UCSD-AML1 (cell line): ENCODE results near the gene TNS3.

Experiments
- DNase-seq: peaks from one replicate; lab custom pipeline; 2025; ENCODE audit not compliant: unreplicated experiment; lab: John Stamatoyannopoulos, UW

The TNS3 gene

GRCh38 chr7:47414342-47415317, 167.3 kb downstream of the TNS3 start:
- DNase-seq, result no peak

GRCh38 chr7:47413526-47414341, 168.2 kb downstream of the TNS3 start:
- DNase-seq, result no peak

- DNase-seq, result no peak
These were observed 170.0 kb downstream of the TNS3 start for GRCh38 chr7:47411901-47412300.

GRCh38 chr7:47411281-47411869, 170.5 kb downstream of the TNS3 start:
- DNase-seq, result no peak

GRCh38 chr7:47408675-47409074, 173.2 kb downstream of the TNS3 start:
- DNase-seq, result no peak

- no peak for DNase-seq
These were observed 173.9 kb downstream of the TNS3 start for GRCh38 chr7:47407821-47408674.

GRCh38 chr7:47407136-47407535, 174.8 kb downstream of the TNS3 start:
- DNase-seq, result no peak

GRCh38 chr7:47406801-47407129, 175.1 kb downstream of the TNS3 start:
- DNase-seq, result no peak

- DNase-seq, result no peak
These were observed 175.8 kb downstream of the TNS3 start for GRCh38 chr7:47405921-47406800.

GRCh38 chr7:47405286-47405904, 176.5 kb downstream of the TNS3 start:
- DNase-seq, result no peak

GRCh38 chr7:47404010-47404409, 177.9 kb downstream of the TNS3 start:
- no peak for DNase-seq

GRCh38 chr7:47402941-47403866, 178.7 kb downstream of the TNS3 start:
- no peak for DNase-seq

GRCh38 chr7:47401611-47402570, 180.0 kb downstream of the TNS3 start:
- no peak for DNase-seq

GRCh38 chr7:47400741-47401206, 181.1 kb downstream of the TNS3 start:
- no peak for DNase-seq

- no peak for DNase-seq
These were observed 181.9 kb downstream of the TNS3 start for GRCh38 chr7:47400001-47400400.

GRCh38 chr7:47394751-47395252, 187.1 kb downstream of the TNS3 start:
- DNase-seq, result no peak

GRCh38 chr7:47394216-47394615, 187.7 kb downstream of the TNS3 start:
- no peak for DNase-seq
